Activated T-cell treated with anti-CD3 and anti-CD28 coated beads, Interleukin-2, amount 50 U/mL, for 4 hours (primary cell): ENCODE results near the gene PUM1. TPM values are rescaled to one million over a fixed set of nuclear protein-coding genes. Genes with fewer than 3 reads are reported as not detected.

Experiments
- ATAC-seq, 2 donors: fragments of 200-7000 bp; cut with Tn5 transposase; one replicate each; pipeline ENCODE4 v1.10.0; 2021
- DNase-seq: peaks from one replicate; pipeline ENCODE4 v3.0.0-alpha.2; 2020
- H3K27me3 Mint-ChIP-seq: one replicate; pipeline ENCODE4 v1.8.0; 2021; ENCODE audit warnings: low read depth, mixed read lengths
- H3K36me3 Mint-ChIP-seq: one replicate; pipeline ENCODE4 v1.8.0; 2022; ENCODE audit warnings: mixed read lengths; ENCODE audit not compliant: insufficient read depth
- H3K4me1 Mint-ChIP-seq: one replicate; pipeline ENCODE4 v1.8.0; 2021; ENCODE audit warnings: low read depth, mixed read lengths
- H3K4me3 Mint-ChIP-seq: one replicate; pipeline ENCODE4 v1.8.0; 2021; ENCODE audit warnings: mild to moderate bottlenecking, moderate library complexity, mixed read lengths
- H3K9me3 Mint-ChIP-seq: one replicate; pipeline ENCODE4 v1.8.0; 2021; ENCODE audit warnings: mixed read lengths
- total RNA-seq, 3 donors: library from RNA; stranded (reverse); gene quantifications; one replicate each; pipeline ENCODE4 v1.2.1, GENCODE V29; 2021

The PUM1 gene
- total RNA-seq, 3 donors from 2014 or later, result 104 to 113 (median 110) TPM

GRCh38 chr1:30895382-30895943, 170.1 kb downstream of the PUM1 start:
- no peaks in the 10 kb centered on the region for H3K36me3 Mint-ChIP-seq
- H3K4me3 Mint-ChIP-seq, result no peak overlapping the region
- no peaks in the 10 kb centered on the region for H3K4me1 Mint-ChIP-seq
- H3K27me3 Mint-ChIP-seq, result peaks cover 33% of the 10 kb centered on the region
- no peak for DNase-seq
- no peak for ATAC-seq
- H3K9me3 Mint-ChIP-seq, result no peaks in the 10 kb centered on the region

- peaks cover 33% of the 10 kb centered on the region for H3K27me3 Mint-ChIP-seq
- H3K9me3 Mint-ChIP-seq, result no peaks in the 10 kb centered on the region
- DNase-seq (no peak), ATAC-seq (no peak)
- no peak overlapping the region for H3K4me3 Mint-ChIP-seq
- no peaks in the 10 kb centered on the region for H3K4me1 Mint-ChIP-seq
- no peaks in the 10 kb centered on the region for H3K36me3 Mint-ChIP-seq
Measured at GRCh38 chr1:30894508-30894973, 171.0 kb downstream of the PUM1 start.

GRCh38 chr1:30893776-30894507, 171.6 kb downstream of the PUM1 start:
- Mint-ChIP-seq H3K4me1 (no peaks in the 10 kb centered on the region), H3K4me3 (no peak overlapping the region)

GRCh38 chr1:30892671-30893073, 172.8 kb downstream of the PUM1 start:
- no peak for DNase-seq
- Mint-ChIP-seq H3K9me3 (no peaks in the 10 kb centered on the region), H3K4me3 (no peak overlapping the region), H3K36me3 (no peaks in the 10 kb centered on the region), H3K27me3 (peaks cover 32% of the 10 kb centered on the region), H3K4me1 (no peaks in the 10 kb centered on the region)
- ATAC-seq, result no peak

More at GRCh38 chr1:30893776-30894507, 171.6 kb downstream of the PUM1 start:
- Mint-ChIP-seq H3K9me3 (no peaks in the 10 kb centered on the region), H3K27me3 (peaks cover 33% of the 10 kb centered on the region), H3K36me3 (no peaks in the 10 kb centered on the region)
- DNase-seq (no peak), ATAC-seq (no peak)

GRCh38 chr1:30891227-30891552, 174.3 kb downstream of the PUM1 start:
- H3K4me1 Mint-ChIP-seq, result no peaks in the 10 kb centered on the region
- no peaks in the 10 kb centered on the region for H3K9me3 Mint-ChIP-seq
- H3K36me3 Mint-ChIP-seq, result no peaks in the 10 kb centered on the region
- H3K4me3 Mint-ChIP-seq, result no peak overlapping the region
- ATAC-seq (no peak), DNase-seq (no peak)
- H3K27me3 Mint-ChIP-seq, result peaks cover 25% of the 10 kb centered on the region

- H3K4me3 Mint-ChIP-seq, result no peak overlapping the region
- DNase-seq (no peak), ATAC-seq (no peak)
- peaks cover 21% of the 10 kb centered on the region for H3K27me3 Mint-ChIP-seq
- H3K4me1 Mint-ChIP-seq, result no peaks in the 10 kb centered on the region
- no peaks in the 10 kb centered on the region for H3K9me3 Mint-ChIP-seq
- H3K36me3 Mint-ChIP-seq, result no peaks in the 10 kb centered on the region
Measured at GRCh38 chr1:30890502-30891226, 174.9 kb downstream of the PUM1 start.

- no peaks in the 10 kb centered on the region for H3K9me3 Mint-ChIP-seq
- DNase-seq (no peak), ATAC-seq (no peak)
- H3K36me3 Mint-ChIP-seq, result no peaks in the 10 kb centered on the region
- H3K4me3 Mint-ChIP-seq, result no peak overlapping the region
- H3K27me3 Mint-ChIP-seq, result peaks cover 16% of the 10 kb centered on the region
- no peaks in the 10 kb centered on the region for H3K4me1 Mint-ChIP-seq
Measured at GRCh38 chr1:30889511-30889910, 176.0 kb downstream of the PUM1 start.

- no peaks in the 10 kb centered on the region for H3K36me3 Mint-ChIP-seq
- DNase-seq, result no peak
- ATAC-seq, result no peak
- no peaks in the 10 kb centered on the region for H3K4me1 Mint-ChIP-seq
- no peak overlapping the region for H3K4me3 Mint-ChIP-seq
- H3K27me3 Mint-ChIP-seq, result peaks cover 19% of the 10 kb centered on the region
- no peaks in the 10 kb centered on the region for H3K9me3 Mint-ChIP-seq
Measured at GRCh38 chr1:30888975-30889374, 176.5 kb downstream of the PUM1 start.

- Mint-ChIP-seq H3K4me3 (no peak overlapping the region), H3K9me3 (no peaks in the 10 kb centered on the region)
- ATAC-seq, result no peak
Measured at GRCh38 chr1:30888391-30888790, 177.1 kb downstream of the PUM1 start.

GRCh38 chr1:30887485-30888315, 177.8 kb downstream of the PUM1 start:
- DNase-seq (no peak), ATAC-seq (no peak)
- H3K4me3 Mint-ChIP-seq, result no peak overlapping the region
- H3K4me1 Mint-ChIP-seq, result no peaks in the 10 kb centered on the region
- H3K9me3 Mint-ChIP-seq, result no peaks in the 10 kb centered on the region
- H3K27me3 Mint-ChIP-seq, result peaks cover 14% of the 10 kb centered on the region
- no peaks in the 10 kb centered on the region for H3K36me3 Mint-ChIP-seq

More at GRCh38 chr1:30888391-30888790, 177.1 kb downstream of the PUM1 start:
- Mint-ChIP-seq H3K36me3 (no peaks in the 10 kb centered on the region), H3K4me1 (no peaks in the 10 kb centered on the region), H3K27me3 (peaks cover 15% of the 10 kb centered on the region)
- no peak for DNase-seq

- H3K27me3 Mint-ChIP-seq, result peaks cover 12% of the 10 kb centered on the region
- H3K9me3 Mint-ChIP-seq, result no peaks in the 10 kb centered on the region
- H3K36me3 Mint-ChIP-seq, result no peaks in the 10 kb centered on the region
- DNase-seq, result no peak
- no peaks in the 10 kb centered on the region for H3K4me1 Mint-ChIP-seq
- ATAC-seq, result no peak
- H3K4me3 Mint-ChIP-seq, result no peak overlapping the region
Measured at GRCh38 chr1:30886710-30887428, 178.6 kb downstream of the PUM1 start.

GRCh38 chr1:30885570-30886522, 179.7 kb downstream of the PUM1 start:
- H3K4me3 Mint-ChIP-seq, result no peak overlapping the region
- H3K27me3 Mint-ChIP-seq, result peaks cover 15% of the 10 kb centered on the region
- DNase-seq (no peak), ATAC-seq (no peak)
- no peaks in the 10 kb centered on the region for H3K4me1 Mint-ChIP-seq
- H3K36me3 Mint-ChIP-seq, result no peaks in the 10 kb centered on the region
- H3K9me3 Mint-ChIP-seq, result no peaks in the 10 kb centered on the region

GRCh38 chr1:30884723-30885122, 180.8 kb downstream of the PUM1 start:
- H3K4me3 Mint-ChIP-seq, result no peak overlapping the region
- no peaks in the 10 kb centered on the region for H3K9me3 Mint-ChIP-seq
- DNase-seq (no peak), ATAC-seq (no peak)
- no peaks in the 10 kb centered on the region for H3K4me1 Mint-ChIP-seq
- H3K36me3 Mint-ChIP-seq, result no peaks in the 10 kb centered on the region
- peaks cover 16% of the 10 kb centered on the region for H3K27me3 Mint-ChIP-seq
